Tibial nerve (tissue), 3 donors: Measurements from ENCODE around the gene RNF213.

Experiments
- CTCF ChIP-seq, 5 experiments: fragments of 200-600 bp in 3 of 5; fragments of 450-650 bp in 2 of 5; sonication (generic) in 3 of 5; IDR thresholded peaks; one replicate each; pipeline ENCODE4 v1.5.1; 2016 to 2019; ENCODE audit warnings: antibody characterized with exemption in 5 of 5, mild to moderate bottlenecking in 3 of 5, moderate library complexity in 2 of 5
- POLR2A ChIP-seq, 2 donors: fragments of 450-650 bp; IDR thresholded peaks; one replicate each; pipeline ENCODE4 v1.6.1; 2017; ENCODE audit warnings: antibody characterized with exemption in 2 of 2, mild to moderate bottlenecking in 2 of 2, moderate library complexity in 2 of 2

DNA sequence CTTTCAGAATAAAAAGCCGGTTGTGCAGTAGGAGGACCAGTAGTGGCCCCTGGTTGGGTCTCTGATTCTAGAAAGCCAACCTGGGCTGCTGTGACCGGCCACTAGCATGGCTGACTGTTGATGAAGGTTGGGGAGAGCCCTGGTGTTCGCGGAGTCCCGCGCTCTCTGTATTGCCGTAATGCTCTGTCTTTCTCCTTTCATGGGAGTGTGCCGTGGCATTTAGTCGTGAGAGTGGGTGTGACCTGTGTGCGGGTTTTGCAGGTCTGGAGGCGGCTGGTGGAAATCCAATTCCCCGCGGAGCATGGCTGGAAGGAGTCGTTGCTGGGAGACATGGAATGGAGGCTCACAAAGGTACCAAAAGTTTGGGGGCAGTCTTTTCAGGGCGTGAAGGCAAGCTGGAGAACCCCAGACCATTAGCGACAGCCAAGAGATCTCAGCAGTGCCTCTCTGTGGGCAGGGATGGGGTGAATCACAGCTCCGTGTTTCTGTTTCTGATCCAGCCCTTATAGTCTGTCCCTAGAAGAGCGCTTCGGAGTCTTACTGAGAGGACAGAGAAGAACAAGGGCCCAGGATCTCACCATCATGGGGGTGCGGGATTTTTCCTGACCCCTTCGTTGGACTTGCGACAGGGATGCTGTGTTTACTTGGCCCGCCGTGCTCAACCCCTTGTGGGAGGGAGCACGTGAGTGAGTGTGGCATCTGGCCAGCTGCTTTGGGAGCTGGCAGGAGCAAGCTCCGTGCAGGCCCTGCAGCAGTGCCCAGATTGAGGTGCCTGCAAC lies 56.5 kb downstream of the RNF213 start:
- TF ChIP-seq CTCF (IDR thresholded peaks at IDR 0.05) (no peak), POLR2A (IDR thresholded peaks at IDR 0.05) (no peak)
